ENCODE measurements around the gene SPTBN4.

GRCh38 chr19:40592170-40592569 lies 125.4 kb downstream of the SPTBN4 start:
- no peak for TF ChIP-seq CTCF (IDR thresholded peaks at IDR 0.05)
- no peak for TF ChIP-seq POLR2A (IDR thresholded peaks at IDR 0.05)
- TF ChIP-seq EP300 (IDR thresholded peaks at IDR 0.05), result no peak
